ENCODE data around the gene PARS2.

Gene PARS2

GRCh38 chr1:54807756-54808155 lies 43.4 kb upstream of the PARS2 start:
- TF ChIP-seq USF1 (IDR thresholded peaks at IDR 0.05) (no peak), EGR1 (IDR thresholded peaks at IDR 0.05) (no peak)

- TF ChIP-seq FOXM1 (IDR thresholded peaks at IDR 0.05; ENCODE audit: borderline replicate concordance, low read depth) (no peak), YY1 (IDR thresholded peaks at IDR 0.05; ENCODE audit: low read depth) (no peak), EP300 (IDR thresholded peaks at IDR 0.05; ENCODE audit: borderline replicate concordance) (no peak), ZBTB7A (IDR thresholded peaks at IDR 0.05; ENCODE audit: low read depth) (no peak), MAX (IDR thresholded peaks at IDR 0.05) (no peak), TEAD4 (IDR thresholded peaks at IDR 0.05) (no peak), NFIC (IDR thresholded peaks at IDR 0.05) (no peak), CREB1 (IDR thresholded peaks at IDR 0.05; ENCODE audit: low read depth) (no peak), TCF12 (IDR thresholded peaks at IDR 0.05; ENCODE audit: low read depth) (no peak), USF1 (IDR thresholded peaks at IDR 0.05) (no peak), CEBPB (IDR thresholded peaks at IDR 0.05) (no peak), RAD21 (IDR thresholded peaks at IDR 0.05; ENCODE audit: low read depth) (no peak), TAF1 (IDR thresholded peaks at IDR 0.05; ENCODE audit: low read depth) (no peak), EGR1 (IDR thresholded peaks at IDR 0.05) (no peak)
- TF ChIP-seq, protein P1, sequence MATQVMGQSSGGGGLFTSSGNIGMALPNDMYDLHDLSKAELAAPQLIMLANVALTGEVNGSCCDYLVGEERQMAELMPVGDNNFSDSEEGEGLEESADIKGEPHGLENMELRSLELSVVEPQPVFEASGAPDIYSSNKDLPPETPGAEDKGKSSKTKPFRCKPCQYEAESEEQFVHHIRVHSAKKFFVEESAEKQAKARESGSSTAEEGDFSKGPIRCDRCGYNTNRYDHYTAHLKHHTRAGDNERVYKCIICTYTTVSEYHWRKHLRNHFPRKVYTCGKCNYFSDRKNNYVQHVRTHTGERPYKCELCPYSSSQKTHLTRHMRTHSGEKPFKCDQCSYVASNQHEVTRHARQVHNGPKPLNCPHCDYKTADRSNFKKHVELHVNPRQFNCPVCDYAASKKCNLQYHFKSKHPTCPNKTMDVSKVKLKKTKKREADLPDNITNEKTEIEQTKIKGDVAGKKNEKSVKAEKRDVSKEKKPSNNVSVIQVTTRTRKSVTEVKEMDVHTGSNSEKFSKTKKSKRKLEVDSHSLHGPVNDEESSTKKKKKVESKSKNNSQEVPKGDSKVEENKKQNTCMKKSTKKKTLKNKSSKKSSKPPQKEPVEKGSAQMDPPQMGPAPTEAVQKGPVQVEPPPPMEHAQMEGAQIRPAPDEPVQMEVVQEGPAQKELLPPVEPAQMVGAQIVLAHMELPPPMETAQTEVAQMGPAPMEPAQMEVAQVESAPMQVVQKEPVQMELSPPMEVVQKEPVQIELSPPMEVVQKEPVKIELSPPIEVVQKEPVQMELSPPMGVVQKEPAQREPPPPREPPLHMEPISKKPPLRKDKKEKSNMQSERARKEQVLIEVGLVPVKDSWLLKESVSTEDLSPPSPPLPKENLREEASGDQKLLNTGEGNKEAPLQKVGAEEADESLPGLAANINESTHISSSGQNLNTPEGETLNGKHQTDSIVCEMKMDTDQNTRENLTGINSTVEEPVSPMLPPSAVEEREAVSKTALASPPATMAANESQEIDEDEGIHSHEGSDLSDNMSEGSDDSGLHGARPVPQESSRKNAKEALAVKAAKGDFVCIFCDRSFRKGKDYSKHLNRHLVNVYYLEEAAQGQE (IDR thresholded peaks at IDR 0.05; ENCODE audit: low read depth), result no peak
Observed at GRCh38 chr1:54806931-54807611, 42.7 kb upstream of the PARS2 start.

- TF ChIP-seq MAX (IDR thresholded peaks at IDR 0.05) (no peak), RAD21 (IDR thresholded peaks at IDR 0.05; ENCODE audit: low read depth) (no peak), YY1 (IDR thresholded peaks at IDR 0.05; ENCODE audit: low read depth) (no peak), TAF1 (IDR thresholded peaks at IDR 0.05; ENCODE audit: low read depth) (no peak), FOXM1 (IDR thresholded peaks at IDR 0.05; ENCODE audit: borderline replicate concordance, low read depth) (no peak), USF1 (IDR thresholded peaks at IDR 0.05) (no peak), EGR1 (IDR thresholded peaks at IDR 0.05) (no peak), CEBPB (IDR thresholded peaks at IDR 0.05) (no peak), NFIC (IDR thresholded peaks at IDR 0.05) (no peak), CREB1 (IDR thresholded peaks at IDR 0.05; ENCODE audit: low read depth) (no peak), EP300 (IDR thresholded peaks at IDR 0.05; ENCODE audit: borderline replicate concordance) (no peak), TEAD4 (IDR thresholded peaks at IDR 0.05) (no peak)
- TF ChIP-seq, protein P1 (IDR thresholded peaks at IDR 0.05; ENCODE audit: low read depth), result no peak
Observed at GRCh38 chr1:54805981-54806381, 41.7 kb upstream of the PARS2 start.

DNA sequence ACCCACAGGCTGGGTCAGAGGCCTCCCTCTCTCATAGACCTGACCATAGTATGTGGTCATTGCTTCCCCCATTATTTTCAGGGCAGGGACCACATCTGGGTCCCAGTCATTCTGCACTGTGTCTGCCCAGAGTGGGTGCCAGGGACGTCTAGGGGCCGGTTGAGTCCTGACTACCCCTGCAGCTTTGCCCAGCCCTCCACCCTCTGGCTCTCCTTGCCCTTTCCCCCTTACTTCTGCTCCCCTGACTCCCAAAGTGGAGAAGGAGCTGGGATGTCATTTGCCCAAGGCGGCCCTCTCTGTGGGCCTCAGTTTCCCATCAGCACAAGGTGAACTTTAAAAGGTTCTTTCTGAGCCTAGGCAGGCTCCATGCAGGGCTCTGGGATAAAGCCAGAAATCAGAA lies 41.1 kb upstream of the PARS2 start:
- TF ChIP-seq TCF12 (IDR thresholded peaks at IDR 0.05; ENCODE audit: low read depth), result no peak
- TF ChIP-seq TAF1 (IDR thresholded peaks at IDR 0.05; ENCODE audit: low read depth), result no peak

DNA sequence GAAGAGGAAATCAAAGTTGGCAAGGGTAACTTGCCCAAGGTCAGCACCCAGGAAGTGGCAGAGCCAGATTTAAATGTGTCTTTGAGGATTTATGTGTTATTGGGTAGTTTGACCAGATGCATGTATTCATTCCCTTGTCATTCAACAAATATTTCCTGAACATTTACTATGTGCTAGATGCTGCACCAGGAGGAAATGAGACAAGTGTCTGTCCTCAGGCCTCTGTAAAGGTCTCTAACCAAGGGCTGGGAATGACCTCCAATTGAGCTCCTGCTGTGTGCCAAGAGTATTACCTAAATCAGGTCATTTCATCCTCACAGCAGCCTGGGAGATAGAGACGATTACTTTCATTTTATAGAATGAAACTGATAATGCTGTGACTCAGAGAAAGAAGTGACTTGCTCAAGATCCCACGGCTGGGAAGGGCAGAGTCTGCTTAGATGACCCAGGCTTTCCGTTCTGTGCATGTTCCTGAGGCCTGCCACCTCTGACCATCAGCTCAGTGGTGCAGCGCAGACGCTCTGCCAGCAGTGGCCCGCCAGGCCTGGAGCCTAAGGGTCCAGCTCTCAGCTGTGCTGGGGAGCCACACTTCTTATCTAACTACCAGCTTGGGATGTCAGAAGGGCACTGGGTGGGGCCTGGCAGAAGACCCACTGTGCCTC lies 40.3 kb upstream of the PARS2 start:
- TF ChIP-seq NFIC (IDR thresholded peaks at IDR 0.05), result no peak
- no peak for TF ChIP-seq TAF1 (IDR thresholded peaks at IDR 0.05; ENCODE audit: low read depth)
- no peak for TF ChIP-seq TEAD4 (IDR thresholded peaks at IDR 0.05)
- no peak for TF ChIP-seq CREB1 (IDR thresholded peaks at IDR 0.05; ENCODE audit: low read depth)
- no peak for TF ChIP-seq YY1 (IDR thresholded peaks at IDR 0.05; ENCODE audit: low read depth)
- no peak for TF ChIP-seq USF1 (IDR thresholded peaks at IDR 0.05)
- TF ChIP-seq CEBPB (IDR thresholded peaks at IDR 0.05), result no peak
- TF ChIP-seq TCF12 (IDR thresholded peaks at IDR 0.05; ENCODE audit: low read depth), result no peak
- no peak for TF ChIP-seq RAD21 (IDR thresholded peaks at IDR 0.05; ENCODE audit: low read depth)
- TF ChIP-seq EP300 (IDR thresholded peaks at IDR 0.05; ENCODE audit: borderline replicate concordance), result no peak
- TF ChIP-seq ZBTB7A (IDR thresholded peaks at IDR 0.05; ENCODE audit: low read depth), result no peak
- TF ChIP-seq MAX (IDR thresholded peaks at IDR 0.05), result no peak
- no peak for TF ChIP-seq FOXM1 (IDR thresholded peaks at IDR 0.05; ENCODE audit: borderline replicate concordance, low read depth)
- TF ChIP-seq EGR1 (IDR thresholded peaks at IDR 0.05), result no peak
- TF ChIP-seq, protein P1 (IDR thresholded peaks at IDR 0.05; ENCODE audit: low read depth), result no peak
